Measurements from ENCODE around the gene WDR20.
"Not testable (repeated sequence)": the region's sequence is repeated elsewhere in the genome, so short reads cannot be mapped to it uniquely, and the experiment has no call there.

Gene WDR20

GRCh38 chr14:102172721-102173120 lies 33.0 kb downstream of the WDR20 start:
- DNase-seq, result not testable (repeated sequence)

DNA sequence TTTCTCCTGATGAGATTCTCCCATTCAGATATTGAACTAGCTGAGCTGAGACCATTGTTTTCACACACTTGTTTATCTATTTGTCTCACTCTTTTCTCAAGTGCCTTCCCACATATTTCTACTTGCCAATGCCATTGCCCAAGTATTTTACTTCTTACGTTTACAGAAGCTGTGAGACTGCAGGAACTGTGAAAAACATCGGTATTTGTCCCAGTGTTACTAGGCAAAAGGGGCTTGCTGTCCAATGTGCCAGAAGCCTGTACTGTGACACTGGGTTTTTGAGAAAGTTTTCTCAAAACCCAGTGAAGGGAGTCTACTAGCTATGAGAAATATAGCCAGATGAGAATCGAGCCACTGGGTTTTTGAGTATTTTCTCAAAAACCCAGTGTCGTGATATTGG lies 37.5 kb downstream of the WDR20 start:
- DNase-seq, result no peak

DNA sequence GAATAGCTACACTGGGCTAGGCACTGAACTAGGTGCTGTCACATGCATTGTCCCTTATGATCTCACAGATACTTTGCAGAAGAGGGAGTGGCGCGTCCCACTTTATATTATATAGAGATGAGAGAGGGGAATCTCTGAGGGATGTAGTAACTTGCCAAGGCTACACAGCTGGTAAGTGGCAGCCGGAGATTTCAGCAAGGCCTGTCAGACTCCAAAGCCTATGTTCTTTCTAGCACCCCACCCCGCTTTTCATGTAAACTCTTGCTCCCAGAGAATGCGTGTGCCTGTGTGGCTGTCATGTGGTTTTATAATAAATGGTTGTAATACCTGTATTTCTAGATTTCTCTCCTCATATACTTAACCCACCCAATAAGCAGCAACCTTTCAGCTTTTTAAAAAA lies 39.1 kb downstream of the WDR20 start:
- no peak for DNase-seq

- DNase-seq, result no peak
Measured at GRCh38 chr14:102180248-102180998, 40.7 kb downstream of the WDR20 start.

- DNase-seq, result no peak
Measured at GRCh38 chr14:102181187-102181586, 41.5 kb downstream of the WDR20 start.

GRCh38 chr14:102182190-102182589 lies 42.5 kb downstream of the WDR20 start:
- peak; percentile 41 for DNase-seq

DNA sequence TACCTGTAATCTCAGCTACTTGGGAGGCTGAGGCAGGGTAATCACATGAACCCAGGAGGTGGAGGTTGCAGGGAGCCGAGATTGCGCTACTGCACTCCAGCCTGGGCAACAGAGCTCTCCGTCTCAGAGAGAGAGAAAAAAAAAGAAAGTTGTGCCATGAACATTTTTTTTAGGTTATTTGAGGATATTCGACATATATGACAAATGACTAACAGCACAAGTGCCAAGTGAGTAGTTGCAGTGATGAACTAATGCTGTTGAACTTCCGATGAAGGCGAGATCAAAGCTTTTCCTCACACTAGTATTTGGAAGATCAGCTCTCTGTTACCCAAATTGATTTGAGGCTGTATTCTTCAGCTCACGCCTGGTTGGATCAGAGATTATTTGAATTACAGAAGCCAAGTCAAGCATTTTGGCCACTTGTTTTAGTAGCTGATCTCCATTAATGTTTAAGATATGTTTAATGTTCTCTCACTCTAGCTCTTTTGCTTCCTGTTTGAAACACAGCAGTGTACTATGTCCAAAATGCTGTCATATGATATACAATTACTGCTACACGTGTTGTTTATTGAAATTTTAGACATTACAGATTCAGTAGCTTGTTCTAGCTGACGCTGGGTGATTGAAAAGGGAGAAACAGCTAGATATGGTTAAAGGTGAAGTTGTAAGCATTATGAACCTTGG lies 43.4 kb downstream of the WDR20 start:
- DNase-seq, result peak; percentile 59

DNA sequence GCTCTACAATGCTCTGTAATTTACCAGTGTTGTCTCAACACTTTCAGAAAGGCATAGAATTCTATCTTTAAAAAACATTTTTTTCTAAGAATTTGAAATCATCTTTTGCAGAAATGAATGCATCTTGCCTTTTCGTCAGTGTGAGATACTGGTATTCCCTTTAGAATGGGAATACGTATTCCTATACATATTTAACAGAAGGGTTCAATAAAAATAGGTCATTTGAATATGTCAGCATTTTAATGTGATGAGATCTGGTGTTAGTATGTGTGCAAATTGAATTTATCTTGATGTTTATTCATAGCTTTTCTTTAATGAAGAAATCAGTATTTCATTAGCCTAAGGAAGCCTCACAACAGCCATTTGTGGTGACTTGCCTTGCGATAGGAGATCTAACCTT lies 44.2 kb downstream of the WDR20 start:
- no peak for DNase-seq

GRCh38 chr14:102184316-102185035 lies 44.8 kb downstream of the WDR20 start:
- DNase-seq, result peak; percentile 96

DNA sequence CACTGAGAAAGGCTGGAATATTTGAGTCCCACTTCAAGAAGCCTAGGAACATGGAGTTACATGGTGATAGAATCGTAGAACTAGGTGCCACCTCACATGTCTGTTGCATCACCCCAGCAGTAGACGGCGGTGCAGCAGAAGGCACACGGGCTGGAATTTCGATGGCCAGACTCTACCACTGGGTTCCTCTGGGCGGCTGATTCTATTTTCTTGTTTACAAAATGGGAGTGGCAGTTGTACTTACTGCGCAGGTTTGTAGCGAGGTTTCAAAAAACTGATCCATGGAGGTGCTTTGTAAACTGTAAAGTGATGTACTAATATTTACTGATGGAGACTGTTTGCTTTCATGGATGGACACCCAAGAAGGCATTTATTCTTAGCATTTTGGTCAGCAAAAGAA lies 45.7 kb downstream of the WDR20 start:
- DNase-seq, result no peak

DNA sequence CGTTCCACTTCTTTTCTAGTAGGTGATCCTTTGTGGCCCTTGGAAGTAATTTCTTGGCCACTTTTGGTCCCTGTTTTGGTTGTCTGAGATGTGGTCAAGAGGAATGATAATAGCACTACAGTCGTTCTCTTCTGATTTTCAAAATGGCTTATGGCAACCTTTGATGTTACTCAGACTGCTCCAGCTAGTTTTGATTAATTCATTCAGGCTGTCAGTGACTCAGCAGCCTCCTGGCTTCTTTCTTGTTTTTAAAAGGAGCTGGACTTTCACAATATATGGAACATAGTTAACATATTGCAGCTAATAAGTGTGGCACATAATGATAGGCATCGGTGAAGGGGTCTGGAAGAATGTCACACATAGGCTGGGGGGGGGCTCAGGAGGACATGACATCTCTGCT lies 47.3 kb downstream of the WDR20 start:
- peak; percentile 46 for DNase-seq

DNA sequence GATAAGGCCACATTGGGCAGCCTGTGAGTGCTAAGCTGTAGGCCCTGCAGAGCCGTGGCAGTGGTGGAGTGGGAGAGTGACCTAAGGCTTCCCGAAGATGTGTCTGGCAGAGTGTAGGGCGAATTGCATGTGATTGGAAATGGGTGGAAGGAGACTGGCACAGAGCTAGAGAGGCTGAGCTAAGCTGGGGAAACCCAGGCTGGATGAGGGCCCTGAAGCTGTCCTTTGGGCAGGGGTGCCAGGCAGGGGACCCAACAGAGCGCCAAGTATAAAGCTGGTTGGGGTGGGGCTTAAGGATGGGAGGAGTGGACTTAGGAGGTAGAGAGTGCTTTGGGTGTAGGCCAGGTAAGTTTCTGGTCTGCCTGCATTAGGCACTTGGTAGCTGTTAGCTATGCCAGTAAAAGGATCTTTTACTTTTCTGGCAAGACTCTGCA lies 47.9 kb downstream of the WDR20 start:
- no peak for DNase-seq

DNA sequence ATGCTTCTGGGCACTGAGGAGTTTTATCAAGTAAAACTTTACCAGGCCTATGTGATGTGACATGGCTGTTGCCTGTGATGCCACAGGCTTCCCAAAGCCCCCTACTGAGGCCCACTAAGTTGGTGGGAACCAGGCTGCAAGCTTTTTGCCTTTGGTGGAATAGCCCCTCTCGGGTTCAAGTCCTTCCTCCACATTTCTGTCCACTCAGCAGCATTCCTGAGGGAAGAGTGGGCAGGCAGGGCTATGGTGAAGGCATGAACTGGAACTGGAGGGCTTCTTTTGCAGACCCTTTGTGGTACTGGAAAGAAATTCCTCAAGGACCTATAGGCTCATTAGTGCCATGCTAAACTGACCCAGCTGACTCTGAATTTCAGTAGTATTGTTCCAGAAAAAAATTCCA lies 48.5 kb downstream of the WDR20 start:
- peak; percentile 30 for DNase-seq

GRCh38 chr14:102189874-102190273 lies 50.2 kb downstream of the WDR20 start:
- DNase-seq, result no peak

DNA sequence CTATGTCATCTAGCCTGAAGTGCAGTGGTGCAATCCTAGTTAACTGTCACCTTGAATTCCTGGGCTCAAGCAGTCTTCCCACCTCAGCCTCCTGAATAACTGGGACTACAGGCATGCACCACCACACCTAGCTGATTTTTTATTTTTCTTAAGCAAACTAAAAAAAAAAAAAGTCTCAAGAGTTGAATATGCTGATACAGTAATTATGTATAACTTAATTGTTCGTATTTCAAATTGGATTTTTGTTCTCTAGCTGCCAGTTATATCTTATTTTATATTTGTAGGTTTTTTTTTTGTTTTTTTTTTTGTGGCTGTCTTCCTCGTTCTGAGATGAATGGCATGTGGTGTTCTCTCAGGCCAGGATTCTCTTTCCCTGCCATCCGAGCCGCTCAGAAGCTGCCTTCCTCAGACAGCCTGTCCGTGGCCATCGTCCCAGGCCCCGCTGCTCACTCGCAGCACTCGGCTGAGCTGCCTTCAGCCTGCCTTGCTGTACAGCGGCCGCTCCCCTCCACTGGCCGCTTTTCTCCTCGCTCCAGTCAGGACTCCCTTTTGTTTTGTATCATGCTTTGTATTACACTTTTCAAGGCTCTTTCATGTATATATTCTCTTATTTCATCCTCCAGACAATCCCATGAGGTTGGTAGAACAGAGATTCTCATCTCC lies 53.3 kb downstream of the WDR20 start:
- DNase-seq, result no peak

GRCh38 chr14:102194856-102195255 lies 55.2 kb downstream of the WDR20 start:
- no peak for DNase-seq

DNA sequence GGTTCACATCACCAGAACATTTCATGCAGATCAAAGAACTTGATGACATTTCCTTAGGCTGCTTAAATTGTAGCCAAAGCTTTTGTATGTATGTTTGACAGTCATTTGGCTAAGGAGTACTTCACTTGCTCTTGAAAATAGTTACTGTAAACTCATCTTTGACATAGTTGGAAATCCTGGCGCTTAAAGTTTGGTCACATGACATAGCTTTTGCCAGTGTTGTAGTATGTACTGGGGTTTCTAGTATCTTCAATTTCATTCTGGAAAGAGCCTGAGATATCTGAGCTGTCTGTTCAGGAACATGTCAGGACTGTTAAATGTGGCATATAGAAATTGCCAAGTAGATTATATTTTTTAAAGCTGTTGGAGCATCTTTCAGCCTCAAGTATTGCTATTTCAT lies 55.7 kb downstream of the WDR20 start:
- DNase-seq, result no peak

- no peak for DNase-seq
Measured at GRCh38 chr14:102196039-102196901, 56.6 kb downstream of the WDR20 start.

- DNase-seq, result no peak
Measured at GRCh38 chr14:102196902-102197230, 57.2 kb downstream of the WDR20 start.

DNA sequence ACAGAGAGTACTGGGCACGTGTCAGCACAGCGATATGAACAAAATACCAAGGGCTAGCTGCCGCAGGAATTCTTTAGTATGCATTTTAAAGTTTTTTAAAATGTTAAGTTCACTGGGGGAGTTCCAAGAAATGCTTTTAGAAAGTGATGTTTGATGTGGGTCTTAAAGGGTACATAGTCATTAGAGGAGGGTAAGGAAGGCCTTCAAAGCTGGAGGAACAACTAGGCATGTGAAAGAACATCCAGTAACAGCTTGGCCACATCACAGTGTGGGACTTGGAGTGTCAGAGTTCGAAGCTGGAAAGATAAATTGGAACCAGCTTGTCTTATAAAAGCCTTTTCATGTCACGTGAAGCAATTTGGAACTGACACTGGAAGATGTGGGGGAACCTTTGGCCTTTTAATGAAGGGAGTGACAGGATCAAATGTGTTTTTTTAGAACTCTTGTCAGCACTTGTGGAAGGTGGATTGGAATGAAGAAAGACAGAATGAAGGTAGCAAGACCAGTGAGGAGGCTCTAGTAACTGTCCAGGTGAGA lies 57.7 kb downstream of the WDR20 start:
- DNase-seq, result no peak

- no peak for DNase-seq
Measured at GRCh38 chr14:102200690-102201352, 61.1 kb downstream of the WDR20 start.

DNA sequence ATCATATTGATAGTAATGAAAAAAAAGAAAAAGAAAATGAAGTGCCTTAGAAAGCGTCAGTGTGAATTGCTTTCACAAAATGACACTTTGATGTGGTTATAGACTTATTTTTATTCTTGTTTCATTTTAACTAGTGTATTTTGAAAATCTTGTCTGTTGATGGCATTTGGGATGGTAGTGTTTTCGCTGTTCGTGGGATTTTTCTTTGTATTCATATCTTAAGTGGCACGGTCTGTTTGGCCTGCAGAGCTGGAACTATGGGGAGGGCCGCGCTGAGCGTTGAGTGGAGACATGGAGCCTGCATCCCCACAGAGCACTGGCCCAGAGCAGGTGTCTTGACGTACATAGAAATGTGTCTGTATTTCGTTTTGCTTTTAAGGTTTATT lies 61.6 kb downstream of the WDR20 start:
- DNase-seq, result no peak

Measured in eye (tissue), 1 donor.